GM12865 (cell line): ENCODE data around the gene SLC9A9.

Source experiments
- DNase-seq: peaks from one replicate; pipeline ENCODE4 v3.0.0; 2010; ENCODE audit warnings: low read depth
- H3K4me3 ChIP-seq: 2 replicates; pipeline ENCODE4 v1.5.1; 2011; ENCODE audit warnings: mild to moderate bottlenecking, low read depth, low read length, control low read depth
- TF ChIP-seq, protein P1 (sequence below): IDR thresholded peaks from 2 replicates; pipeline ENCODE4 v1.5.1; 2011; ENCODE audit warnings: low read length, control low read depth, low read depth, inconsistent platforms; ENCODE audit not compliant: insufficient read depth; ENCODE audit errors: missing control alignments

The SLC9A9 gene

DNA sequence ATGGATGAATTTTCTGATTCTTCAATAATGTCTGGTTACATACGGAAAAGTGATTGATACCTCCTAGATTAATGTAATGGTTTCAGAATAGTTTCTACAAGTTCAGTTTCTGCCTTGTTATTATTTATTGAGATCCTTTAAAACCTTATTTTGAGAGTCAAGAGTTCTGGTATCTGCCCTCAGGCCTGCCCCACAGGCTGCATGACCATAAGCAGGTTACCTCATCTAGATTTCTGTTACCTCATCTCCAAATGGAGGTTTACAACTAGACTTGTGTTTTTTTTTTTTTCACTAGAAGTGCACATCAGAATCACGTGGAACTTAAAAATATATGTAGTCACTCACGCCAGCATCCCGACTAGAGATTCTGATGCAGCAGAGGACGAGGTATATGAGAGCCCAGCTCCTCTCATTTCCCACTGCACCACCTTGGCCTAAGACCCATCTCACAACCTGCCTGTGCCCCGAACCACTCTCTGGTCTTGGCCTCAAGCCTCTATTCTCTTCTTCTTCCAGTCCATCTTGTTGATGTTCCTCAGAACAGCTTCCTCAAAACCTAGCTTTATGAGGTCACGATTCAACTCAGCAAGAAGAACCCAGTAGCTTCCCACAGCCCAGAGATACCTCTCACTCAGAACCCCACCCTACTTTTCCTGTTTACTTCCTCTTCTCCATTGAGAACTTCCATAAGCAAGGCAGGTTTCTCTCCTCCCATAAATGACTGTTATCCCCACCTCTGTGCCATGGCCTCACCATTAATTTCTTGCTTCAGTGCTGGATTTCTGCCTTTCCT lies 375.3 kb downstream of the SLC9A9 start:
- TF ChIP-seq, protein P1, sequence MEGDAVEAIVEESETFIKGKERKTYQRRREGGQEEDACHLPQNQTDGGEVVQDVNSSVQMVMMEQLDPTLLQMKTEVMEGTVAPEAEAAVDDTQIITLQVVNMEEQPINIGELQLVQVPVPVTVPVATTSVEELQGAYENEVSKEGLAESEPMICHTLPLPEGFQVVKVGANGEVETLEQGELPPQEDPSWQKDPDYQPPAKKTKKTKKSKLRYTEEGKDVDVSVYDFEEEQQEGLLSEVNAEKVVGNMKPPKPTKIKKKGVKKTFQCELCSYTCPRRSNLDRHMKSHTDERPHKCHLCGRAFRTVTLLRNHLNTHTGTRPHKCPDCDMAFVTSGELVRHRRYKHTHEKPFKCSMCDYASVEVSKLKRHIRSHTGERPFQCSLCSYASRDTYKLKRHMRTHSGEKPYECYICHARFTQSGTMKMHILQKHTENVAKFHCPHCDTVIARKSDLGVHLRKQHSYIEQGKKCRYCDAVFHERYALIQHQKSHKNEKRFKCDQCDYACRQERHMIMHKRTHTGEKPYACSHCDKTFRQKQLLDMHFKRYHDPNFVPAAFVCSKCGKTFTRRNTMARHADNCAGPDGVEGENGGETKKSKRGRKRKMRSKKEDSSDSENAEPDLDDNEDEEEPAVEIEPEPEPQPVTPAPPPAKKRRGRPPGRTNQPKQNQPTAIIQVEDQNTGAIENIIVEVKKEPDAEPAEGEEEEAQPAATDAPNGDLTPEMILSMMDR, result no peak
- H3K4me3 ChIP-seq, result no peak overlapping the region
- no peak for DNase-seq

DNA sequence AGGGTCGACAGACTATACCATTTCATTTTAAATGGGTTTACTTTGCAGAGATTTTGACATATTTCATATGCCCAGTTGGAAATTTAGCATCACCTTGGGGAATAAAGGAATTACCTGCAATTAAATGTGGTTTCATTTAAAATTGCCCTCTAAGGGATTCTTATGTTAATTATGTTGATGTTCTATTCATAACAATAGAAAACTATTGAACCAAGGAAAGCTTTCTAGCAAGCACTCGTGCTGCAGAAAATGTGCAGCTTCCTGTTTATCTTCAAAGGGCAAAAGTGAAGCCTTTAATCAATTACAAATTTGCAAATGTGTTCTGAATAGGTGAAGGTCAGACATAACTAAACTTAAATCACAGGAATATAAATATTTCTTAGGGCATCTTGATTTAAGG lies 376.6 kb downstream of the SLC9A9 start:
- TF ChIP-seq, protein P1, result no peak

DNA sequence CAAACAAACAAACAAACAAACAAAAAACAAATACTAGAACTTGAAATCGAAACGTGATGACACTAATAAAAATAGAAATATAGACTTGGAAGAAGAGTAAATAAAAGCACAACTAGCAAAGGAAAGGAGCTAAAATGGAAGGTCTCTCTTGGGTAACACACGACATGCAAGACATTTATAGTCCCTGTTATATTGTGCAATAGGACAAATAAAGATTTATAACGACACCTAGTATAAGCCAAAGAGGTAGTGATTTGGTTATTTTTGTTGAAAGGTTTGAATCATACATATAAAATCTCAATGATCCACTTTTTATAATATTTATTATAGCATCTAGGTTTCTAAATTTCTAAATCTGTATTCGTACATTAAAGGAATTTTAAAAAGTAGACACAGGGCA lies 379.1 kb downstream of the SLC9A9 start:
- TF ChIP-seq, protein P1, result no peak
- no peak for DNase-seq
- no peak overlapping the region for H3K4me3 ChIP-seq

More for the DNA sequence above, 376.6 kb downstream of the SLC9A9 start:
- no peak for DNase-seq
- no peak overlapping the region for H3K4me3 ChIP-seq

DNA sequence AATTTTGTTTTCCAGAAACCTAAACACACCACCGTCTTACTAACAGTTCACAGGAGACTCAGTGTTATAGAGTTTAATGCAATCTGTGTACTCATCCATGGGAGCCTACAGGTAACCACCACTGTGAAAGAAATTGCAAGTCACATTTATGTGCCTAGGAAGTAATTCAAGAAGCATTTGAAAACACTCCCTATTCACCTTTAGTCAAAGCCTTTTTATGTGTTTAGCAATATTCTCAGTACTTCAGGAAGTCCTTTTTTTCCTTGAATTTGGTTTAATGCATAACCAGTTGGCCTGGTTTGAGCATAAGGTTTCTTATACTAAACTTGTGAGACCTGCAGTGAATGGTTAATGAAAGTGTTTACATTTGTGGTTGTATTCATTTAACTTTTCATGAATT lies 382.6 kb downstream of the SLC9A9 start:
- no peak overlapping the region for H3K4me3 ChIP-seq
- TF ChIP-seq, protein P1, result no peak
- DNase-seq, result no peak

DNA sequence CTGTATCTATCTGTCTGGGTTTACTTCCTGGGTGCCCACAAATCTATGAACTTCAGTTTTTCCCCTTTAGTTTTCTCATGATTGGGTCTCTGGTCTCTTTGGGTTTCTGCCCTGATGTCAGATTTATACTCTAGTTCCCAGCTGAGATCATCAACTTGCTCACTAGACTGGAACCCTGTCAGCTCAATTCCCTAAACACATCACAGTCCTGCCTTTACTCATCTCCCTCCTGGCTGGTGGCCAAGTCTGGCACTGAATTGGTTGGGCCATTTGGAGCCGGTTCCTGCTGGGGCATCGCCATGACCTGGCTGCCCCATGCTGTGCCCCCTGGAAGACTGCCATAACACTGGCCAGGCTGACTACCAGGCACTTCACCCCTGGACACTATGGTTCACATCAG lies 383.4 kb downstream of the SLC9A9 start:
- DNase-seq, result peak; percentile 23
- TF ChIP-seq, protein P1, result no peak

DNA sequence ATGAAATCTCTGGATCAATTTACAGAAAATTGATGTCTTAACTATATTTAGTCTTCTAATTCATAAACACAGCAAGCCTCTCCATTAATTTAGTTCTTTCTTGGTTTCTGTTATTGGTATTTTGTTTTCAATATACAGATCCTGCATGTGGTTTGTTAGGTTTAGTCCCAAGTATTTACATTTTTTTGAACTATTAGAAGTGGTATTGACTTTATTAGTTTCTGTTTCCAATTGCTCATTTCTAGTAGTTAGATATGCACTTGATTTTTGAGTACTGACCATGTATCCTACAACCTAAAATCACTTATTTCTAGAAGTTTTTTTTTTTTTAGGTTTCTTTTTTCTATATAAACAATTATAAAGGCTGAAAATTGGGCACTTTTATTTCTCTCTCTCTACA lies 392.8 kb downstream of the SLC9A9 start:
- DNase-seq, result no peak
- no peak overlapping the region for H3K4me3 ChIP-seq
- TF ChIP-seq, protein P1, result no peak

More for the DNA sequence above, 383.4 kb downstream of the SLC9A9 start:
- no peak overlapping the region for H3K4me3 ChIP-seq

DNA sequence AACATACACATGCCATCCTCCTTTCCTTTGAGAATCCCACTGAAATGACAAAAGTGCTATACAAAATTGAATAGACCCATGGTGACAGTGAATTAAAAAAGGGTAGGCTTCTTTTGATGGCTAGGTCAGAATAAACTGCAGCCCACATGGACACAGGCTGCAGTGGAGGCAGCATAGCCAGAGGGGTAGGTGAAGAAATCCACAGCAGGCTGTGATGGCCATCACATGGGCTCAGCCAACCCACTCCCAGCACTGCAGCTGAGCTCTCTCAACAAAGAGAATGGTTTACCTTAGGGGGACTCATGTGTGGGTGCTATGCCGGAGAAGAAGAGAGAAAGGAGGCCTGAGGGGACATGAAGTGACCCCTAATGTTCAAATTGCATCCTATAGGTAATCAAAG lies 397.6 kb downstream of the SLC9A9 start:
- TF ChIP-seq, protein P1, result no peak
- DNase-seq, result no peak
- no peak overlapping the region for H3K4me3 ChIP-seq
